GM21515 (cell line): ENCODE results near the gene IRS1.

ENCODE experiments used
- ATAC-seq: cut with Tn5 transposase; IDR thresholded peaks from one replicate; pipeline ENCODE4 v1.9.1; 2021; ENCODE audit not compliant: unreplicated experiment

IRS1 gene

DNA sequence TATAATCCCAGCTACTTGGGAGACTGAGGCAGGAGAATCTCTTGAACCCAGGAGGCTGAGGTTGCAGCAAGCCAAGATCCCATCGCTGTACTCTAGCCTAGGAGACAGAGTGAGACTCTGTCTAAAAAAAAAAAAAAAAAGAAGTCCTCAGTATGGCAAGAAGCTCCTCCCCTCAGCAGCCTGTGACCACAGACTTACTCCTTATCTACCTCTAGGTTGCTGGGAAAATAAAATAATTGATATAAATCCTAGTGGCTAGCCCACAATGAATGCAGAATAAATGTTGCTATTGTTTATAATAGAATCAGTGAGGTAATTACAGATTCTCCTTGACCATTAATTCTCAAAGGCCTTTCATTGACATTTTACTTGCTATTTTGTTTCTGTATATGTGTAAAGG, 70.6 kb downstream of the IRS1 start:
- ATAC-seq, result no peak

- no peak for ATAC-seq
These were observed 72.4 kb downstream of the IRS1 start for GRCh38 chr2:226727251-226727650.

DNA sequence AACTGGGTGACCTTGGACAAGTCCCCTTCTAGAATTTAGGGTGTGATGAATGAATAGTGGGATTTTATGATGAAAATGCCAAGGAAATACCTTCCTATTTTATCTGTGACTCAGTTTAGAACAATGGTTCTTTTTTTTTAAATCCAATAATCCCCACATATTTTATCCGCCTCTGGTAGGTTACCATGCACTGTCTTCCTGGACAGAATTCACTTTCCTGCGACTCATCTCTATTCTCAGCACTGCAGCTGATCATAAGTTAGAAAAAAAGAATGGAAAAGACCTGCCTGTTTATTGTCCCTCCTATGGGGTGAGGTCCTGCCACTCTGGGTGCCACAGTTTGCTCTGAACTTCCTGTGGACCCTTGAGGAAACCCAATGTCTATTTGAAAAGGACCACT, 73.1 kb downstream of the IRS1 start:
- ATAC-seq, result no peak

DNA sequence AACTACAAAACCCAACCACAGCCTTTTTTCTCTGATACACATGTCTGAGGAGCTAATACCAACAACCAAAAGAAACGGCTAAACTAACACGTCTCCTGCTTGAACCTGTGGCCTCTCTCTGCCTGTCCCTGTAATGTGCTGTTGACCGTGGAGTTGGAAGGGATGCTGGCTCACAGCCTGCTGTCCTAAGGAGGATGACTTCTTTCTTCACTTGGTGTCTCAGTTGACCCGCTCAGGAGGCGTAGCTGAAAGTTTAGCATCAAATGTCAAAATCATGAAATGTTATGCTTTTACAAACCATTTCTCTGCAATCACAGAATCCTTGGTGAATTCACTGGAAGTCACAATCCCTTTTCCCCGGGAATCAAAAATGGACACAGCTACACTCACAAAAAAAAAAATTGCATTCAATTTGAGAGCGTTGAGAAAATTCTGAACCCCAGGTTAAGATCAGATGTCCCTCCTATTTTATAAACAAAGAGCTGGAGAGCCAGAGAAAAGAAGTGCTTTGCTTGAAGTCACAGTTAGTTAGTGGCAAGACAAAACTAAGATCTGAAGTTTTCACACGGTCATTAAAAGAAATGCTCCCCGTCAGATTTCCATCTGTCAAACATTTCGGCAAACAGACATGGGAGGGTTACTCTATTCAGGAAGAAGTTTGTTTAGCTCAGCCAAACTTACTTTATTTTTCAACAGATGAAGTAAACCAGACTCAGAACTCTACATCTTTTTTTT, 74.3 kb downstream of the IRS1 start:
- no peak for ATAC-seq

GRCh38 chr2:226721541-226721940, 78.1 kb downstream of the IRS1 start:
- no peak for ATAC-seq

GRCh38 chr2:226720948-226721347, 78.7 kb downstream of the IRS1 start:
- no peak for ATAC-seq

- ATAC-seq, result no peak
These were observed 81.9 kb downstream of the IRS1 start for GRCh38 chr2:226717719-226718118.

DNA sequence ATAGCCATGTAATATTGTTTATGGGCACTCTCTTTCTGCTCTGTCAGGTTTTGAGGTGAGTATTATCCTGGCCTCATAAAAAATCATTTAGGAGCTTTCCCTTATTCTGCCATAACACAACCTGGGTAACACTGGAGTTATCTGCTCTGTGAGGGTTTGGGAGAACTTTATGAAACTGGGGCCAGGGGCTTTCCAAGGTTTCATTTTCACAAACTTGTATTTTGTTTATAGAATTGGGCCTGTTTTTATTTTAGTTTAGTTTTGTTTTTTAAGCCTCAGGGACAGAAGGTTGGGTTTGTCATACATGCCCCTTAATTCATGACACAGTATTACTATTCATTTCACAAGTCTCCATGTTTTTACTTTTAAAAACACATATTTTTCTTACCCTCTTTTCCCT, 83.5 kb downstream of the IRS1 start:
- ATAC-seq, result peak; percentile 50

DNA sequence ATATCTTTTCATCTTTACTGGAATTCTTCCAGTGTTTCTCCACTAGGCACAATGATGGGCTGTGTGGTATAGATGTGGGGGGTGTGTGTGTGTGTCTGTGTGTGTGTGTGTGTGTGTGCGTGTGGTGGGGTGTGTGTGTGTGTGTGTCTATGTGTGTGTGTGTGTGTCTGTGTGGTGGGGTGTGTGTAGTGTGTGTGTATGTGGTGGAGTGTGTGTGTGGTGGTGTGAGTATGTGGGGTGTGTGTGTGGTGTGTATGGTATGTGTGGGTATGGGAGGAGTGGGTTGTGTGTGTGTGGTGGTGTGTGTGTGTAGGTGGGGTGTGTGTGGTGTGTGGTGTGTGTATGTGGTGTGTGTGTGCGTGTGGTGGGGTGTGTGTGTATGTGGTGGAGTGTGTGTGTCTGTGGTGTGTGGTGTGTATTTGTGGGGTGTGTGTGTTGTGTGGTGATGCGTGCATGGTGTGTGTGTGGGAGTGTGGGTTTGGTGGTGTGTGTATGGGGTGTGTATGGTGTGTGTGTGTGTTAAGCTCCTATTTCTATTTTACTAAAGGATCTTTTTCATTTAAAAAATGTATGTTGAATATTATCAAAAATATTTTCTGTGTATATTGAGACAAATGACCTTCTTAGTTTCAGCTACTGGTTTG, 84.2 kb downstream of the IRS1 start:
- ATAC-seq, result no peak

DNA sequence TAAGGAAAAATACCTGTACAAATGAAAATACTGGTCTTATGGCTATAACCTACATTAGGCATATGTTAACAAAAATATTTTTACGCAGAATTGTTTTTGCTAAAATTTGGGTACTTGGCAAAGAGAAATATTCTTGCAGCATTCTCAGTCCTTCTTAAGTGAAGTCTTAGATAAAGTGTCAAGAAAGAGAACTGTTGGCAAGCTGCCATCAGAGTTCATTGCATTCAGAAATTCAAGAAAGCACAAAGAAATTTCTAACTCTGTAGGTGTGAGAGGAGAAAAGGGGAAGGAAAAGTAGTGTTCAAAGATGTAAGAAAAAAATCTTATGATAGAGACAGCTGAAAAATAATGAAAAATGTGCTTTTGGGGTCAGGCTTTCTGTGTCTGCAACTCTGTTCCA, 86.7 kb downstream of the IRS1 start:
- ATAC-seq, result no peak

GRCh38 chr2:226711606-226712296, 87.9 kb downstream of the IRS1 start:
- no peak for ATAC-seq

- no peak for ATAC-seq
These were observed 92.1 kb downstream of the IRS1 start for GRCh38 chr2:226707499-226707898.

DNA sequence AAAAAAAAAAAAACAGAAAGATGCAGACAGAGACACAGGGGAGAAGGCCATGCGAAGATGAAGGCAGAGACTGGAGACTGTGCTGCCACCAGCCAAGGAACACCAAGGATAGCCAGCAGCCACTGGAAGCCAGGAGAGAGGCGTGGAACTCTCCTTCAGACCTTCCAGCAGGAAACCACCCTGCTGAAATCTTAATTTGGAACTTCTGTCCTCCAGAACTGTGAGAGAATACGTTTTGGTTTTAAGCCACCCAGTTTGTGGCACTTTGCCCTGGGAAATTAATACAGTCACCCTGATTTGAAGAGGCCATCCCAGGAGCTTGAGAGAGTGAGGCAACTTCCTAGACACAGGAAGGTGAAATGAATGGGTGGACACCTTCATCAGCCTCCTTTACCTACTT, 93.7 kb downstream of the IRS1 start:
- ATAC-seq, result no peak

- ATAC-seq, result no peak
These were observed 94.3 kb downstream of the IRS1 start for GRCh38 chr2:226705133-226705886.

- no peak for ATAC-seq
These were observed 96.1 kb downstream of the IRS1 start for GRCh38 chr2:226703514-226703913.

DNA sequence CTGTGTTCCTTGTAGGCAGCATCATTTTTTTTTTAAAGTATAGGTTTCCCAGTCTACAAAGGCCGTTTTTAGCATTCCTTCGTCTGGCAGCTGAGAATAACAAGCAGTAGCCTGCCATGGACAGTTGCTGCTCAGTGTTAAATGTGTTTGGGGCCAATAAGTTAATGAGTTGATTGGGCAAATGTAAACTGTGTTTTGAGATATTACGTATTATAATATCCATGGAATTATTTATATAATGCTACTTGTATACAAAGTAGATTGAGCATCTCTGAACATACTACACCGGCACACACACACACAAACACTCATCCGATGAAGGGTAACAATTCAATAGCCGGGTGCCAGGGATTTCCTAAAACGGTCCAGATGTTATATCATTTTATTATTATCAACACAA, 97.2 kb downstream of the IRS1 start:
- no peak for ATAC-seq

DNA sequence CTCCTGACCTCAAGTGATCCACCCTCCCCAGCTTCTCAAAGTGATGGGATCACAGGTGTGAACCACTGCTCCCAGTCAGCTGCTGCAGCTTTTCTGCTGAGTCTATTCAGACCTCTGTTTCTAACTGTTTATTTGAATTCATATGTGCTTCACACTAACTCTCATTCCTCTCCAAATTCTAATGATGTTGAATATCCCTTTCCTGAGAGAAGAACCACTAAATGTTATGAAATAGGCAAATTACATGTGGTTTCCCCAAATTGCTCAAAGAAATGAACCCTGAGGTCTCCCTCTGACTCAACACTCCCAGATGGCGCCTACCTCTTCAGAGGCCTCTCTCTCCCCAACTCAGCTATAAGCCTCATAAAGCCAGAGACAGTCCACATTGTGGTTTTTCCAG, 98.6 kb downstream of the IRS1 start:
- ATAC-seq, result no peak

GRCh38 chr2:226699321-226699720, 100.3 kb downstream of the IRS1 start:
- ATAC-seq, result no peak

- no peak for ATAC-seq
These were observed 100.9 kb downstream of the IRS1 start for GRCh38 chr2:226698671-226699070.

DNA sequence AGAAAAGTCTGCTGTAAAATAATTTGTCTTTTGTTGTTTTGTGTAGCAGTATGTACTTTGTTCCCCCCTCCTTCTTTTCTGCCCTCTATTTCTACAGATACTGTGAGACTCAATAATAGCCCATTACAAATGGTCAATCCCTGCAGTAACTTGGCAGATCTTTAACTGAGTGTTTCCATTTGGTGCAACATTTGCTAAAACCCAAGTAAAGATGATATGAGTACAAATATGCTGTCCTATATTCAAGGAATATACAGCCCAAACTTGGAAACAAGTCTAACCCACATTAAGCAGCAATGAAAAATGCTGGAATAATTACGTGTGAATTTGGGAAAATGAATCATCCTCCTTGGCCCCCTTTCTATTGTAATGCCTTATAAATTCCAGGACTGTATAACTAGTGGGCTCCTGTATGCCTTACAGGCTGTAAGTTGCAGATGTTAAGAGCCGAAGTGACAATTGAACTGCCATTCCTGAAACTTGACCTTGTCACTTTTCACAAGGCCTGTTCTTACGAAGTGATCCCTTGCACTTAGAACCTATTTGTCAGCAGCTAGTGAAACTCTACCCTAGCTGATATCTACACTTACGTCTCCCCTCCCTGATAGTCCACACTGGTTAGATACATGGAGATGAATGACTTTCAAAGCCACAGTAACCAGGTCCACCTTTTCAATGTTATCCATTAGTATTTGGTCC, 104.9 kb downstream of the IRS1 start:
- ATAC-seq, result no peak

- no peak for ATAC-seq
These were observed 105.5 kb downstream of the IRS1 start for GRCh38 chr2:226694149-226694548.
